Left ventricle myocardium inferior (tissue), 1 donor: Measurements from ENCODE around the gene PRR19. TPM values are rescaled to one million over a fixed set of nuclear protein-coding genes. Genes with fewer than 3 reads are reported as not detected.

Source experiments
- DNase-seq: peaks from one replicate; pipeline ENCODE4 v3.0.0-alpha.2; 2020
- H3K27ac ChIP-seq: fragments of 200-600 bp; replicated peaks from 2 replicates; pipeline ENCODE4 v1.8.0; 2021
- H3K27me3 ChIP-seq: fragments of 200-600 bp; 2 replicates; pipeline ENCODE4 v1.8.0; 2021; ENCODE audit warnings: low read depth
- H3K36me3 ChIP-seq: fragments of 200-600 bp; 2 replicates; pipeline ENCODE4 v1.8.0; 2021
- H3K4me1 ChIP-seq: fragments of 200-600 bp; 2 replicates; pipeline ENCODE4 v1.8.0; 2021
- H3K4me3 ChIP-seq: fragments of 200-600 bp; 2 replicates; pipeline ENCODE4 v1.8.0; 2021; ENCODE audit warnings: mild to moderate bottlenecking, moderate library complexity
- H3K9me3 ChIP-seq: fragments of 200-600 bp; replicated peaks from 2 replicates; pipeline ENCODE4 v1.8.0; 2021
- intact Hi-C: fragments of 100-400 bp; cut with micrococcal nuclease; formaldehyde crosslinking; loops from one replicate; pipeline ENCODE4 v1.11.0; 2022
- total RNA-seq: library from RNA; stranded (reverse); fragmentation: NEBNext Ultra II Directional; extraction: Animal tissue kit (Norgen Biotek cat#: 25700); gene quantifications from one replicate; pipeline ENCODE4 v1.2.1, GENCODE V29; 2021
- TF ChIP-seq, protein P1 (sequence below): fragments of 200-600 bp; IDR thresholded peaks from 2 replicates; pipeline ENCODE4 v1.8.0; 2021; ENCODE audit warnings: antibody characterized with exemption, mild to moderate bottlenecking, borderline replicate concordance
- donor health status: DM: no; HTN: yes; CAD: no; lungs with severe emphysema.

The PRR19 gene
- total RNA-seq, 1 donor from 2014 or later: not detected

DNA sequence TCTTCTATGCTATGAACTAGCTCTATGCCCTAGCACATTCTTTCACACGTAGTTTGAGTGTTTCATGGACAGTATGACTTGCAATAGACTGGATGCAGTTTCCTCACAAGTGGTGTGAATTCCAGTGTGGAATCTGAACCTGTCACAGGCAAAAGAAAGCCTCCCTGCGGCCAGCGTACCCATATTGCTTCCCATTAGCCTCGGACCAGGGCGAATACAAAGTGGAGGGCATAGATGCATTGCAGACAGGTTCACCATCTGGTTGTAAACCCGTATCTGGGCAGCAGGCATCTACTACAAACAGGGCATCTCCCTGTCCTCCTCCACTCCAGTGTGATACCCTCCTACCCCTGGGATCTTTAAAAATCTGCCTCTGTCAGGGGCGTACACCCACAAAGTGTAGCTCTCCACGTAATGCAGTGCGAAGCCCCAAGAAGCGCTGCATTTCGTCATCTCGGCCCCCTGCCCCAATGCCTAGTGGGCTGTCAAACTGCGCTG lies 34.2 kb upstream of the PRR19 start:
- H3K9me3 ChIP-seq: no peaks in the 10 kb centered on the region
- H3K27ac ChIP-seq: peak overlapping the region; percentile 99
- no peak for DNase-seq
- H3K4me3 ChIP-seq: peak overlapping the region; percentile 80
- no peaks in the 10 kb centered on the region for H3K27me3 ChIP-seq
- peaks cover 33% of the 10 kb centered on the region for H3K4me1 ChIP-seq
- TF ChIP-seq, protein P1, sequence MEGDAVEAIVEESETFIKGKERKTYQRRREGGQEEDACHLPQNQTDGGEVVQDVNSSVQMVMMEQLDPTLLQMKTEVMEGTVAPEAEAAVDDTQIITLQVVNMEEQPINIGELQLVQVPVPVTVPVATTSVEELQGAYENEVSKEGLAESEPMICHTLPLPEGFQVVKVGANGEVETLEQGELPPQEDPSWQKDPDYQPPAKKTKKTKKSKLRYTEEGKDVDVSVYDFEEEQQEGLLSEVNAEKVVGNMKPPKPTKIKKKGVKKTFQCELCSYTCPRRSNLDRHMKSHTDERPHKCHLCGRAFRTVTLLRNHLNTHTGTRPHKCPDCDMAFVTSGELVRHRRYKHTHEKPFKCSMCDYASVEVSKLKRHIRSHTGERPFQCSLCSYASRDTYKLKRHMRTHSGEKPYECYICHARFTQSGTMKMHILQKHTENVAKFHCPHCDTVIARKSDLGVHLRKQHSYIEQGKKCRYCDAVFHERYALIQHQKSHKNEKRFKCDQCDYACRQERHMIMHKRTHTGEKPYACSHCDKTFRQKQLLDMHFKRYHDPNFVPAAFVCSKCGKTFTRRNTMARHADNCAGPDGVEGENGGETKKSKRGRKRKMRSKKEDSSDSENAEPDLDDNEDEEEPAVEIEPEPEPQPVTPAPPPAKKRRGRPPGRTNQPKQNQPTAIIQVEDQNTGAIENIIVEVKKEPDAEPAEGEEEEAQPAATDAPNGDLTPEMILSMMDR: no peak
- intact Hi-C loops: no loop called here
- H3K36me3 ChIP-seq: peaks cover 9% of the 10 kb centered on the region

DNA sequence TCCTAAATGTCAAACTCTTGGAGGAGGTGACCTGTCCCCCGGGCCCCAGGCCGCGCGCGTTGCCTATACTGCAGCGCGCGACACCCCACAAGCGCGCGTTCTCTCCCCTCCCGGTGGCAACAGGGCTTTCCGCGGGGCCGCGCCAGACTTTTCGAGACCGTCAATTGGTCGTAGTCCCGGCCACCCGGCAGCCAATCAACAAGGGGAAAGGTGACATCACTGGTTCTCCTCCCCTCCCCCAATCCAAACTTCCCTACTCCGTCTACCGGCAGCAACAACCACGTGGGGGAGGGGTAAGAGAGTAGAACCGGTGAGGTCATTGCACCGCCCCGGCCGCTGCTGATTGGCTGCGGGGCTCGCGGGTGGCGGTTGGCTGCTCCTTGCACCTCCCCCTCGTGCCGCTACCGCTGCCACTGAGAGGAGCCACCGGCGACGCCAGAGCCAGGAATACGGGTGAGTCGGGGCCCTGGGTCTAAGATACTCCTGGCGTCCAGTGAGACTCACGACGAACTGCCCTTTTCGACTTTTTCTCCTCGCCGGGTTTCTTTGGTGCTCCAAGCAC lies 33.7 kb upstream of the PRR19 start:
- peak overlapping the region; percentile 99 for H3K27ac ChIP-seq
- TF ChIP-seq, protein P1: no peak
- no peaks in the 10 kb centered on the region for H3K27me3 ChIP-seq
- H3K4me3 ChIP-seq: peak overlapping the region; percentile 80
- no peaks in the 10 kb centered on the region for H3K9me3 ChIP-seq
- H3K36me3 ChIP-seq: peaks cover 14% of the 10 kb centered on the region
- DNase-seq: peak; percentile 98
- H3K4me1 ChIP-seq: peaks cover 33% of the 10 kb centered on the region
- intact Hi-C loops: no loop called here

DNA sequence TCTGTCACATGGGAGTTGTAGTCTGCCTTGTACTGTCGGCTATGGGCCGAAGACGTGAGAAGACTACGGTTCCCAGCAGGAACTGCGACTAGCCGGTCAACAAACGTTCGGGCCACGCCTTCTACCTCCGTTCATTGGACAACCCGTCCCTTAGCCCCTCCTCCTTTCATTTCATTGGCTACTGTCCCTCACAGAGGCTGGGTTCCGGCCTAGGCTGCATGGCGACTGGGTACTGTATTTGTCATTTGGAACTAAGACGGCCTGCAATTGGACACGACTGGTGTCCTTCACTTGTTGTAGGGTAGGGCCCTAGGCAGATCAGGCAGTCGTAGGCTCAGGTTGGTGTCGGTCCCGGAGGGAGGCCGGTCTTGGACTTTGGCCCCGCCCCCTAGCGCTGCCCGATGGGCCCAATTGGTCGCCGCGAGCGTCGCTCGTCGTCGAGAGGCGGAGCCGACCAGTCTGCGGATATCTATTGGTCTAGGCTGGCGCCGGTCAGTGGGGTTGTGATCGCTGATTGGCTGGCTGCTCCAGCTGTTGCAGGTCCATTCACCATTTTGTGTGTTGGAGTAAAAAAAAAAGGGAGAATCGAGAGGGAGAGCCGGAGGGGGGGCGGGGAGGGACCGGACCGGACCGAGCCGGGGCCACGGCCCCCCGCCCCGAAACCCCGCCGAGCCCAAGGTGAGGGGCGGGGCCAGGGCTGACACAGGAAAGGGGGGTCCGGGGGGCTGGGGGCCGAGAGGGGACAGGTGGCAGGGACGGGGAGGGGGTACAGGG lies 33.0 kb upstream of the PRR19 start, which contains the start of gene CIC:
CIC (plus strand) TSS at position 549 of the 774 bp plus-strand sequence. CDS start 2,532 bp downstream, outside the sequence.
- no peaks in the 10 kb centered on the region for H3K9me3 ChIP-seq
- H3K36me3 ChIP-seq: peaks cover 21% of the 10 kb centered on the region
- no peaks in the 10 kb centered on the region for H3K27me3 ChIP-seq
- intact Hi-C loops: no loop called here
- DNase-seq: peak; percentile 99
- TF ChIP-seq, protein P1: no peak
- peak within 1 kb of the TSS; percentile 80 for H3K4me3 ChIP-seq
- peak within 1 kb of the TSS; percentile 99 for H3K27ac ChIP-seq
- H3K4me1 ChIP-seq: peaks cover 33% of the 10 kb centered on the region

DNA sequence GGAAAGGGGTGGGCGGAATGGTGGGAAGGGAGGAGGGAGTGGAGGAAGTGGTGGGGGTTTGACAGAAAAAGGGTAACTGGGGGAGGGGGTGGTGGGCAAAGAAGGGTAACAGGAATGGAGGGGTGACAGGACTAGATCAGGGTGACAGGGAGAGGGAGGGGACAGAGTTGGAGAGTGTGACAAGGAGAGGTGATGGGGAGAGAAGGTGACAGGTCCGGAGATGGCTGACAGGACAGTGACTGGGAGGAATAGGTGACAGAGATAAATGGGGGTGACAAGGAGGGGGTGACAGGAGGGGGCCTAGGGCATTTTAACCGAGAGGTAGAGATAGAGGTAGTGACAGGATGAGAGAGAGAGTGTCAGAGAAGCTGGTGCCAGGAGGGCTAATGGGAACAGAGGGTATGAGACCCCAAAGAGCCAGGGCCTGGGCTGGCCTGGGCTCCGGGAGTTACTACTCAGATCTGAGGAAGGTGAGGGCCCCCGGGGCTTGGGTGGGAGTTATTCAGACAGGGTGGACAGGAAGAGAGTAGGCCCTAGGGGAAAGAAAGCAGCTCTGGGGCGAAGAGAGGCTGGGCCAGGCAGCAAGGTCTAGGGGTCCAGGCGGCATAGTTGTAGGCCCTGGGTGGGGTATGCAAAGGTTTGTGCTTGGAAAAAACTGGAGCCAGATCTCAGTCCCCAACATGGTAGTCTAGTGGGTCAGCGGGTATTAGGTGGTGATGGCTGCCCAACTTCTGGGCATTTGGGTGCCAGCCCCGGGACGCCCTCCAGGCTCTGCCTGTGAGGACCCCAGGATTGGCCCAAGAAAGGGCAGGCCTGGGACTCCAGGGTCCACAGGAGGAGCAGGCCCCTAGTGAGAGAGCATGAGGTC lies 32.2 kb upstream of the PRR19 start:
- Histone ChIP-seq H3K4me1 (peaks cover 41% of the 10 kb centered on the region), H3K27ac (peak overlapping the region; percentile 91), H3K9me3 (no peaks in the 10 kb centered on the region), H3K4me3 (peak overlapping the region; percentile 71), H3K36me3 (peaks cover 29% of the 10 kb centered on the region), H3K27me3 (no peaks in the 10 kb centered on the region)
- no peak for DNase-seq
- TF ChIP-seq, protein P1: no peak
- intact Hi-C loops: no loop called here

DNA sequence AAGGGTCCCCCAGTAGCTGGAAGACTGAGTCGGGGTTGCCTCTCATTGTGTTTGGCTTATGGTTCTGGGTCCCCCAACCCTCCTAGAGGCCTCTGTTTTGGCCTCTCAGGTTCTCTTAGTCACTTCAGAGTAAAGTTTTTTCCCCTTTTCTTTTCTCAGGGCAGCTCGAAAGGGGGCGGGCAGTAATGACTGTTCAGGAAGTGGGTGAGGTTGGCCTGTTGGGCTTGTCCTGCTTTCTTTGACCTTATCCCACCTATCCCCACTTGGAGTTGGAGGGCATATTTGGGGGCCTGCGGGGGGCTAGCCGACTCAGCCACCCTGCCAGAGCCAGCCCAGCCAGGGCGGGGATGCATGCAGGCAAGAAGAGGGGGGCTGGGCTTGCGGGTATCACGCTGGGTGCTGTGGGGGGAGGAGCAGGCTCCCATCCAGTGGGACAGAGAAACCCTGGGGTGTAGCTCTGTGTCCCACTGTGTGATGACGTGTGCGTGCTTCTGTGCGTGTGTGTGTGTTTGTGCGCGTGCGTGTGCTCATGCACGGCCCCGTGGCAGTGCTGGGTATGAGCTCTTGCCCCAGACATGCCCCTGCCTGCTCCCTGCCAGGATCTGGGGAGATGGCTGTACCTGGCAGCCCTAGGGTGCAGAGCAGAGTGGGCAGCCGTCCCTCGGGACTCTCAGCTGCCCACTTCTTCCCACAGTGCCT lies 31.4 kb upstream of the PRR19 start:
- no peak for DNase-seq
- Histone ChIP-seq H3K9me3 (no peaks in the 10 kb centered on the region), H3K36me3 (peaks cover 32% of the 10 kb centered on the region), H3K27me3 (no peaks in the 10 kb centered on the region), H3K4me1 (peaks cover 48% of the 10 kb centered on the region), H3K4me3 (peak overlapping the region; percentile 71), H3K27ac (peak overlapping the region; percentile 91)
- TF ChIP-seq, protein P1: no peak
- intact Hi-C loops: no loop called here
